ENCODE data around the gene FAM13C.

Gene FAM13C

GRCh38 chr10:59362959-59363381 is 621 bp upstream of the FAM13C start:
- Histone ChIP-seq H3K9me3 (no peaks in the 10 kb centered on the region), H3K4me1 (peaks cover 0 to 25% (median 9%) of the 10 kb centered on the region in 4 donors), H3K27ac (peak overlapping the region; percentile 85 to 87), H3K36me3 (no peaks in the 10 kb centered on the region), H3K4me3 (peak overlapping the region; percentile 61 to 79), H3K27me3 (no peaks in the 10 kb centered on the region)
- intact Hi-C loops (cut with DNase I; ENCODE audit: low total_unique reads): no loop called here
- DNase-seq: peak; percentile 79 to 81
- no peak for TF ChIP-seq CTCF (IDR thresholded peaks at IDR 0.05)

DNA sequence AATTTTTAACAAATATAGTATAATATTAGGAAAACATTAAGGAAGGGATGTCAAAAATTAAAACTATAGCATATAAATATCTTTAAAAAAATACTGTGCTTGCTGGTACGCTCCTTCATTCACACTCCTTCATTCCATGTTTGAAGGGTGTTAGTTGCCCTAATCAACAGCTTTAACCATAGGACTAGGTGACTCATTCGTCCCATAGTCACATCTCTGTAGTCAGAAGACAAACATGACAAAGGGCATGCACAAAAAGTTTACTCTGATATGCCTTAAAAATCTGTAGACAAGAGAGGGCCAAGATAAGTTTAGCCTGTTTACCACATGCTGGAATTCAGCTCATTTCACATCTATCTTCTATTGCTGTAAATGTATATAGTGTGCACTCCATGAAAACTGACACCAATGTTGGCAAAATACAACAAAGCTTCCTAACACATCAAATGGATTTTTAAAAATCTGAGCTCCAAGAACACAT is 646 bp downstream of the FAM13C start:
- no peak for TF ChIP-seq CTCF (IDR thresholded peaks at IDR 0.05)
- no peaks in the 10 kb centered on the region for H3K36me3 ChIP-seq
- DNase-seq: no peak
- peak overlapping the region; percentile 61 to 79 for H3K4me3 ChIP-seq
- peaks cover 0 to 25% (median 9%) of the 10 kb centered on the region in 4 donors for H3K4me1 ChIP-seq
- peak overlapping the region; percentile 85 to 87 for H3K27ac ChIP-seq
- no peaks in the 10 kb centered on the region for H3K27me3 ChIP-seq
- H3K9me3 ChIP-seq: no peaks in the 10 kb centered on the region
- intact Hi-C loops (cut with DNase I; ENCODE audit: low total_unique reads): no loop called here

GRCh38 chr10:59360605-59361405 is 1.5 kb downstream of the FAM13C start:
- TF ChIP-seq CTCF (IDR thresholded peaks at IDR 0.05): no peak
- H3K9me3 ChIP-seq: no peaks in the 10 kb centered on the region
- H3K27me3 ChIP-seq: no peaks in the 10 kb centered on the region
- peaks cover 0 to 25% (median 9%) of the 10 kb centered on the region in 4 donors for H3K4me1 ChIP-seq
- intact Hi-C loops (cut with DNase I; ENCODE audit: low total_unique reads): no loop called here
- no peak for DNase-seq
- H3K27ac ChIP-seq: peak overlapping the region; percentile 85 to 87
- peak overlapping the region; percentile 61 to 79 for H3K4me3 ChIP-seq
- no peaks in the 10 kb centered on the region for H3K36me3 ChIP-seq

DNA sequence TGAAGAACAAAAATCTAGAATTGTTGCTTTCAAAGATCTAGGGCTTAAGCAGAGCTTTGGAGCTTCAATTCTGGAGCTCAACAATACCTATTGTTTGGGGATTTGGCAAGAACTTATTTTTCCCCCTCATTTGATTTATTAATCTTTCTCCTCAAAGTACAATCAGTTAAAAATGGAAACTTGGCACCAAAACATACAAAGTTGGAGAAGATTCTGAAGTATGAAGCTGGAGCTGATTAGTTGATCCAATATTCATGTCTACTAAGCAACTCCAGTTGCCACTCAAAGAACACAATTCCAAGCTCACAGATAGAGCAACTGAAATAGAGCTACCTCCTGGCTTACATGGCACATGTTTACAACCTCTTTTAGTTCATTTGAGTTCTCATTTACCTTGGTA is 3.8 kb downstream of the FAM13C start:
- DNase-seq: no peak
- peaks cover 0 to 4% (median 0%) of the 10 kb centered on the region in 3 donors for H3K36me3 ChIP-seq
- no peak for TF ChIP-seq CTCF (IDR thresholded peaks at IDR 0.05)
- H3K9me3 ChIP-seq: no peaks in the 10 kb centered on the region
- intact Hi-C loops (cut with DNase I; ENCODE audit: low total_unique reads): no loop called here
- peaks cover 0 to 25% (median 9%) of the 10 kb centered on the region in 4 donors for H3K4me1 ChIP-seq
- no peaks in the 10 kb centered on the region for H3K27me3 ChIP-seq
- H3K27ac ChIP-seq: no peak overlapping the region
- H3K4me3 ChIP-seq: no peak overlapping the region

GRCh38 chr10:59354434-59354833 is 7.9 kb downstream of the FAM13C start:
- no peak overlapping the region for H3K4me3 ChIP-seq
- peaks cover 14 to 27% (median 21%) of the 10 kb centered on the region in 3 donors for H3K36me3 ChIP-seq
- no peak for TF ChIP-seq CTCF (IDR thresholded peaks at IDR 0.05)
- no peaks in the 10 kb centered on the region for H3K27me3 ChIP-seq
- no peak for DNase-seq
- intact Hi-C loops (cut with DNase I; ENCODE audit: low total_unique reads): no loop called here
- H3K27ac ChIP-seq: no peak overlapping the region
- no peaks in the 10 kb centered on the region for H3K9me3 ChIP-seq
- peaks cover 0 to 6% (median 0%) of the 10 kb centered on the region in 4 donors for H3K4me1 ChIP-seq
